Trophoblast cell (in vitro differentiated cells and primary cell): Measurements from ENCODE around the gene SLC12A9.

ENCODE experiments used
- DNase-seq, 2 donors: peaks; one replicate each; pipeline ENCODE4 v3.0.0-alpha.2; 2016
- H2AFZ ChIP-seq: 2 replicates; pipeline ENCODE4 v1.6.1; 2013; ENCODE audit warnings: low read length, moderate library complexity, mild to moderate bottlenecking; ENCODE audit not compliant: insufficient read depth, poor library complexity
- H2AK5ac ChIP-seq: 2 replicates; pipeline ENCODE4 v1.6.1; 2013; ENCODE audit warnings: mild to moderate bottlenecking, low read length
- H2BK120ac ChIP-seq: 2 replicates; pipeline ENCODE4 v1.6.1; 2013; ENCODE audit warnings: low read length, mild to moderate bottlenecking, moderate library complexity; ENCODE audit not compliant: insufficient read depth, poor library complexity
- H2BK12ac ChIP-seq: 2 replicates; pipeline ENCODE4 v1.6.1; 2013; ENCODE audit warnings: mild to moderate bottlenecking, low read length, moderate library complexity
- H2BK5ac ChIP-seq: 2 replicates; pipeline ENCODE4 v1.6.1; 2013; ENCODE audit warnings: low read length, low read depth, moderate library complexity, mild to moderate bottlenecking; ENCODE audit not compliant: poor library complexity
- H3K14ac ChIP-seq: 2 replicates; pipeline ENCODE4 v1.6.1; 2013; ENCODE audit warnings: mild to moderate bottlenecking, low read length
- H3K18ac ChIP-seq: 2 replicates; pipeline ENCODE4 v1.6.1; 2013; ENCODE audit warnings: mild to moderate bottlenecking, low read length
- H3K23ac ChIP-seq: 2 replicates; pipeline ENCODE4 v1.6.1; 2013; ENCODE audit warnings: low read length
- H3K27ac ChIP-seq: 2 replicates; pipeline ENCODE4 v1.5.1; 2013; ENCODE audit warnings: low read depth, mild to moderate bottlenecking, inconsistent platforms, low read length, moderate library complexity
- H3K27me3 ChIP-seq: 2 replicates; pipeline ENCODE4 v1.6.1; 2013; ENCODE audit warnings: inconsistent platforms, mild to moderate bottlenecking, low read length, moderate library complexity; ENCODE audit not compliant: insufficient read depth
- H3K36me3 ChIP-seq, 2 experiments: 1 replicate in 1 of 2; 2 replicates in 1 of 2; pipeline ENCODE4 v1.6.1; 2013; ENCODE audit warnings: low read length in 2 of 2, mild to moderate bottlenecking in 2 of 2, moderate library complexity in 1 of 2; ENCODE audit not compliant: insufficient read depth in 2 of 2, control insufficient read depth in 1 of 2
- H3K4ac ChIP-seq: 2 replicates; pipeline ENCODE4 v1.6.1; 2013; ENCODE audit warnings: low read depth, mild to moderate bottlenecking, low read length, moderate library complexity
- H3K4me1 ChIP-seq, 2 experiments: 1 replicate in 1 of 2; 2 replicates in 1 of 2; pipeline ENCODE4 v1.6.1; 2013; ENCODE audit warnings: low read length in 2 of 2, mild to moderate bottlenecking in 2 of 2, moderate library complexity in 1 of 2; ENCODE audit not compliant: insufficient read depth in 2 of 2, control insufficient read depth in 1 of 2
- H3K4me2 ChIP-seq: 2 replicates; pipeline ENCODE4 v1.6.1; 2013; ENCODE audit warnings: inconsistent platforms, mild to moderate bottlenecking, low read length, moderate library complexity
- H3K4me3 ChIP-seq: 2 replicates; pipeline ENCODE4 v1.5.1; 2013; ENCODE audit warnings: mild to moderate bottlenecking, low read depth, low read length, inconsistent platforms
- H3K79me1 ChIP-seq: one replicate; pipeline ENCODE4 v1.6.1; 2013; ENCODE audit warnings: low read length
- H3K79me2 ChIP-seq: 2 replicates; pipeline ENCODE4 v1.6.1; 2013; ENCODE audit warnings: low read length, mild to moderate bottlenecking; ENCODE audit not compliant: control insufficient read depth, insufficient read depth, poor library complexity
- H3K9ac ChIP-seq: 2 replicates; pipeline ENCODE4 v1.6.1; 2013; ENCODE audit warnings: mild to moderate bottlenecking, low read length
- H3K9me3 ChIP-seq: 2 replicates; pipeline ENCODE4 v1.6.1; 2013; ENCODE audit warnings: low read depth, mild to moderate bottlenecking, control low read depth, inconsistent platforms, low read length; ENCODE audit not compliant: insufficient read depth
- H4K12ac ChIP-seq: 2 replicates; pipeline ENCODE4 v1.6.1; 2013; ENCODE audit warnings: low read depth, mild to moderate bottlenecking, low read length, moderate library complexity
- H4K8ac ChIP-seq: 2 replicates; pipeline ENCODE4 v1.6.1; 2013; ENCODE audit warnings: low read depth, mild to moderate bottlenecking, low read length, moderate library complexity
- H4K91ac ChIP-seq: one replicate; pipeline ENCODE4 v1.6.1; 2013; ENCODE audit warnings: low read depth, mild to moderate bottlenecking, low read length, moderate library complexity
- WGBS: extraction: QIAGEN DNeasy Blood & Tissue Kit; methylation state at CpG from one replicate; pipeline ENCODE4 v1.1.7; 2013; ENCODE audit warnings: missing lambda C conversion rate; ENCODE audit not compliant: insufficient read length, insufficient coverage; ENCODE audit errors: extremely low coverage; 5-methylcytosine and 5-hydroxymethylcytosine counted together

Gene SLC12A9

DNA sequence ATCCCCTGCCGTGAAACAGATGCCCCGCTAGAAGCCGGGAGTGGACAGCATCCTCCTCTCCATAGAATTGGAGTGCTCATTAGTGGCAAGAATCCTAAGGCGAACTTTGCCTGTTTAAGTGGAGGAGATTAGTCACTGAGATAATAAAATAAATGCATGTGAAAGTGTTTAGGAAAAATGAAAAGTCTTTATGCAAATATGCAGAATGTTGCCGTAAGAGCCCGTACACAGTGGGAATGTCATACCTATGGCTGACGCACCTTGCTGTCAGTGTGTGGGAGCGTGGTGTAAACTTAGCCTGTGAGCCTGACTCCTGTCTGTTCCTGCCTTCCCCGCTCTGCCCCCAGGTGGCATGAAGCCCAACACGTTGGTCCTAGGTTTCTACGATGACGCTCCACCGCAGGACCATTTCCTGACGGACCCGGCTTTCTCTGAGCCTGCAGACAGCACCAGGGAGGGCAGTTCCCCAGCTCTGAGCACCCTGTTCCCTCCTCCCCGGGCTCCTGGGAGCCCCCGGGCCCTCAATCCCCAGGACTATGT, 12.9 kb downstream of the SLC12A9 start:
- no peak overlapping the region for H4K12ac ChIP-seq

DNA sequence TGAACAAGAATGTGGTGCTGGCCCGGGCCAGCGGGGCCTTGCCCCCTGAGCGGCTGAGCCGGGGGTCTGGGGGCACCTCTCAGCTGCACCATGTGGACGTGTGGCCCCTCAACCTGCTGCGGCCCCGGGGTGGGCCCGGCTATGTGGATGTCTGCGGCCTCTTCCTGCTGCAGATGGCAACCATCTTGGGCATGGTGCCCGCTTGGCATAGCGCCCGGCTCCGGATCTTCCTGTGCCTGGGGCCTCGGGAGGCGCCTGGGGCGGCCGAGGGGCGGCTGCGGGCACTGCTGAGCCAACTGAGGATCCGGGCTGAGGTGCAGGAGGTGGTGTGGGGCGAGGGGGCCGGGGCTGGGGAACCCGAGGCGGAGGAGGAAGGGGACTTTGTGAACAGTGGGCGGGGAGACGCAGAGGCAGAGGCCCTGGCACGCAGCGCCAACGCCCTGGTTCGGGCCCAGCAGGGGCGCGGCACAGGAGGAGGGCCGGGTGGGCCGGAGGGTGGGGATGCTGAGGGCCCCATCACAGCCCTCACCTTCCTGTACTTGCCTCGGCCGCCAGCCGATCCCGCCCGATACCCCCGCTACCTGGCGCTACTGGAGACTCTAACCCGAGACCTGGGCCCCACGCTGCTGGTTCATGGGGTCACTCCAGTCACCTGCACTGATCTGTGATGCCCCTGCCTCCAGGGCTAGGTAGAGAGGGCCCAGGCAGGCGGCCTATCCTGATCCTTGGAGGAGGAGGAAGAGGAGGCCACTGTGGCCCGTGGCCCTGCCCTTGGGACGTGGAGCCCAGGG, 13.6 kb downstream of the SLC12A9 start:
- WGBS, result no CpG with 5 or more reads among the region's 46 CpGs
- H3K79me1 ChIP-seq, result peaks cover 22% of the 10 kb centered on the region

More for the DNA sequence above, 12.9 kb downstream of the SLC12A9 start:
- H3K9me3 ChIP-seq, result peaks cover 1% of the 10 kb centered on the region
- no peak overlapping the region for H4K8ac ChIP-seq
- WGBS, result no CpG with 5 or more reads among the region's 17 CpGs
- no peak overlapping the region for H3K4ac ChIP-seq
- no peak overlapping the region for H3K27ac ChIP-seq
- H3K18ac ChIP-seq, result no peak overlapping the region
- H2AK5ac ChIP-seq, result peak overlapping the region; percentile 19
- H3K79me1 ChIP-seq, result peaks cover 22% of the 10 kb centered on the region
- H3K79me2 ChIP-seq, result peaks cover 25% of the 10 kb centered on the region
- H2BK120ac ChIP-seq, result no peak overlapping the region
- no peak overlapping the region for H3K9ac ChIP-seq
- H4K91ac ChIP-seq, result no peak overlapping the region
- no peaks in the 10 kb centered on the region for H3K27me3 ChIP-seq
- H2BK12ac ChIP-seq, result no peak overlapping the region
- H3K14ac ChIP-seq, result no peak overlapping the region
- no peak overlapping the region for H3K4me2 ChIP-seq
- no peak overlapping the region for H3K4me3 ChIP-seq
- H3K23ac ChIP-seq, result no peak overlapping the region
- H2BK5ac ChIP-seq, result no peak overlapping the region
- H3K4me1 ChIP-seq, result peaks cover 10 to 12% of the 10 kb centered on the region in 2 experiments
- H3K36me3 ChIP-seq, result peaks cover 35 to 40% of the 10 kb centered on the region in 2 experiments
- no peak overlapping the region for H2AFZ ChIP-seq
- peak; percentile 94 to 97 for DNase-seq

DNA sequence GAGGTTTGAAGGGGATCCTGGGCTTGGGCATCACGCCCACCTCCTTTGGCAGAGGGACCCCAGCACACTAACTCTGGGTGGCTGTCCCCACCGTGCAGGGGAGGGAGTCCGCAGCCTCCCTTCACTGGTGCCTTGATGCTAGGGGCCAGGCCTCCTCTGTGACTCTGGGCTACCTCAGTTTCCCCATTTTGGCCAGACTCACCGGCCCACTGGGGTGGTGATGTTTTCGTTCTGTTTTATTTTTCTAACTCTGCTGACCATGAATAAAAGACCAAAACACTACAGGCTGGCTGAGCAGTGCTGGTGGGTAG, 14.2 kb downstream of the SLC12A9 start:
- Histone ChIP-seq H3K9me3 (peaks cover 1% of the 10 kb centered on the region), H2BK120ac (peak overlapping the region; percentile 90), H2BK12ac (peak overlapping the region; percentile 92), H3K4me1 (peaks cover 10 to 12% of the 10 kb centered on the region in 2 experiments), H4K91ac (peak overlapping the region; percentile 100), H2AFZ (peak overlapping the region; percentile 85), H3K18ac (peak overlapping the region; percentile 90), H3K27me3 (no peaks in the 10 kb centered on the region), H3K23ac (no peak overlapping the region), H2BK5ac (peak overlapping the region; percentile 100), H3K4ac (peak overlapping the region; percentile 97), H3K14ac (peak overlapping the region; percentile 89), H3K4me3 (no peak overlapping the region), H3K36me3 (peaks cover 35 to 39% of the 10 kb centered on the region in 2 experiments), H3K79me1 (peaks cover 22% of the 10 kb centered on the region), H3K27ac (peak overlapping the region; percentile 37), H3K79me2 (peaks cover 25% of the 10 kb centered on the region), H4K8ac (peak overlapping the region; percentile 97), H3K9ac (peak overlapping the region; percentile 2), H4K12ac (peak overlapping the region; percentile 100), H2AK5ac (peak overlapping the region; percentile 99), H3K4me2 (peak overlapping the region; percentile 84)
- no CpG with 5 or more reads among the region's 5 CpGs for WGBS
- no peak for DNase-seq

More for the DNA sequence above, 13.6 kb downstream of the SLC12A9 start:
- peak overlapping the region; percentile 100 for H2BK5ac ChIP-seq
- peak overlapping the region; percentile 99 for H2AK5ac ChIP-seq
- H2BK12ac ChIP-seq, result peak overlapping the region; percentile 92
- peak overlapping the region; percentile 97 for H3K4ac ChIP-seq
- no peak overlapping the region for H3K23ac ChIP-seq
- H3K18ac ChIP-seq, result peak overlapping the region; percentile 90
- H3K27ac ChIP-seq, result no peak overlapping the region
- H4K12ac ChIP-seq, result peak overlapping the region; percentile 100
- no peaks in the 10 kb centered on the region for H3K27me3 ChIP-seq
- peak overlapping the region; percentile 89 for H3K14ac ChIP-seq
- H2BK120ac ChIP-seq, result peak overlapping the region; percentile 90
- H4K91ac ChIP-seq, result peak overlapping the region; percentile 100
- H3K9me3 ChIP-seq, result peaks cover 1% of the 10 kb centered on the region
- no peak overlapping the region for H3K4me2 ChIP-seq
- H3K4me3 ChIP-seq, result no peak overlapping the region
- H3K9ac ChIP-seq, result peak overlapping the region; percentile 2
- peak overlapping the region; percentile 85 for H2AFZ ChIP-seq
- DNase-seq, result no peak
- peaks cover 25% of the 10 kb centered on the region for H3K79me2 ChIP-seq
- peaks cover 35 to 39% of the 10 kb centered on the region in 2 experiments for H3K36me3 ChIP-seq
- H3K4me1 ChIP-seq, result peaks cover 10 to 12% of the 10 kb centered on the region in 2 experiments
- peak overlapping the region; percentile 97 for H4K8ac ChIP-seq

DNA sequence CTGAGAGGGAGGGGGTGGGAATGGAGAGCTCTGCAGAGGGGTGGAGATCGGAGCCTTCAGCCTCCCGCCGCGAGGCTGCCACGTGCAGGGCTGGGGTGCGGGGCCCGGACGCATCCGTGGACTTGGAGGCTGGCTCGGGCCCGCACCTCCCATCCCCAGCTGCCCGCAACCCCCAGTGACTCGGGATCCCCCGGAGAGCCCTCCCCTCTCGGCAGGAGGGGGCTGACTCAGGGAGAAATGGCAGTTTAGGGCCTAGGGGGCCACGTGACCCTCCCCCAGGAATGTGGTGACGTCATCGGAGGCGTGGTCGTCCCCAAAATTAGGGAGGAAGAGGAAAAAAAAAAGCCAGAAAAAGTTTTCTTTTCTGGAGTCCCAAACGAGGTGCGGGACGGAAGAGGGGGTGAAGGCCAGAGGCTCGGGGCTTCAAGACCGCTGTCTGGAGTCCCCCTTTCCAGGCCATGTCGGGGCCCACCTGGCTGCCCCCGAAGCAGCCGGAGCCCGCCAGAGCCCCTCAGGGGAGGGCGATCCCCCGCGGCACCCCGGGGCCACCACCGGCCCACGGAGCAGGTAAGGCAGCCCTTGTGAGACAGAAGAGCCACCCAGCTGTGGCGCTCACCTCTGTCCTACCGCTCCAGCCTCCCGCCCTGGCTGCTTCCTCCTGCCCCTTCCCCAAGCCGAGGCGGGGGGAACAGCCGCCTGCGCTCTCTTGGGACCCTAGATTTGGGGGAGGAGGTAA, 14.7 kb downstream of the SLC12A9 start, which contains the start of gene TRIP6:
TSS of gene TRIP6 (plus strand) at position 348 of the 736 bp plus-strand sequence. CDS start at position 459, 111 bp downstream.
- Histone ChIP-seq H3K14ac (peak within 1 kb of the TSS; percentile 100), H2AK5ac (peak within 1 kb of the TSS; percentile 100), H2BK5ac (peak within 1 kb of the TSS; percentile 100), H2BK120ac (peak within 1 kb of the TSS; percentile 100), H3K27me3 (no peaks in the 10 kb centered on the region), H3K4me2 (peak within 1 kb of the TSS; percentile 84), H4K91ac (peak within 1 kb of the TSS; percentile 100), H3K4me1 (peaks cover 10 to 12% of the 10 kb centered on the region in 2 experiments), H3K9me3 (peaks cover 1% of the 10 kb centered on the region), H4K8ac (peak within 1 kb of the TSS; percentile 97), H2AFZ (peak within 1 kb of the TSS; percentile 90), H3K36me3 (peaks cover 37 to 40% of the 10 kb centered on the region in 2 experiments), H3K79me1 (peaks cover 22% of the 10 kb centered on the region), H3K23ac (no peak within 1 kb of the TSS), H4K12ac (peak within 1 kb of the TSS; percentile 100), H3K4me3 (peak within 1 kb of the TSS; percentile 89), H3K27ac (peak within 1 kb of the TSS; percentile 37), H3K18ac (peak within 1 kb of the TSS; percentile 100), H3K4ac (peak within 1 kb of the TSS; percentile 97), H3K79me2 (peaks cover 25% of the 10 kb centered on the region), H3K9ac (peak within 1 kb of the TSS; percentile 97), H2BK12ac (peak within 1 kb of the TSS; percentile 92)
- peak; percentile 54 to 72 for DNase-seq
- no CpG with 5 or more reads among the region's 42 CpGs for WGBS
